ENCODE results near the gene CBR4.
"Not testable (repeated sequence)": the region's sequence is repeated elsewhere in the genome, so short reads cannot be mapped to it uniquely, and the experiment has no call there.

The CBR4 gene

GRCh38 chr4:168981942-168982341 is 28.1 kb downstream of the CBR4 start:
- Histone ChIP-seq H3K9ac (ENCODE audit: low read length) (no peak overlapping the region), H3K27ac (ENCODE audit: low read depth, low read length) (no peak overlapping the region), H3K4me3 (ENCODE audit: low read depth, low read length) (no peak overlapping the region), H3K27me3 (ENCODE audit: control insufficient read depth, insufficient read depth, low read length) (no peaks in the 10 kb centered on the region), H3K4me1 (ENCODE audit: control insufficient read depth, insufficient read depth, low read length) (peaks cover 8% of the 10 kb centered on the region; the same call in 1 of the 2 replicates), H3K36me3 (ENCODE audit: control insufficient read depth, insufficient read depth, low read length) (peaks cover 43% of the 10 kb centered on the region), H3K9me3 (ENCODE audit: control insufficient read depth, insufficient read depth, low read depth, low read length) (peaks cover 25% of the 10 kb centered on the region)

GRCh38 chr4:168981460-168981859 is 28.6 kb downstream of the CBR4 start:
- Histone ChIP-seq H3K9ac (ENCODE audit: low read length) (no peak overlapping the region), H3K27me3 (ENCODE audit: control insufficient read depth, insufficient read depth, low read length) (no peaks in the 10 kb centered on the region), H3K36me3 (ENCODE audit: control insufficient read depth, insufficient read depth, low read length) (peaks cover 44% of the 10 kb centered on the region), H3K4me3 (ENCODE audit: low read depth, low read length) (no peak overlapping the region), H3K27ac (ENCODE audit: low read depth, low read length) (no peak overlapping the region), H3K4me1 (ENCODE audit: control insufficient read depth, insufficient read depth, low read length) (peaks cover 8% of the 10 kb centered on the region; the same call in 1 of the 2 replicates), H3K9me3 (ENCODE audit: control insufficient read depth, insufficient read depth, low read depth, low read length) (peaks cover 25% of the 10 kb centered on the region)

- H3K9ac ChIP-seq (ENCODE audit: low read length): no peak overlapping the region
- H3K4me1 ChIP-seq (ENCODE audit: control insufficient read depth, insufficient read depth, low read length): peaks cover 8% of the 10 kb centered on the region; the same call in 1 of the 2 replicates
- H3K9me3 ChIP-seq (ENCODE audit: control insufficient read depth, insufficient read depth, low read depth, low read length): peaks cover 42% of the 10 kb centered on the region
- no peak overlapping the region for H3K4me3 ChIP-seq (ENCODE audit: low read depth, low read length)
- peaks cover 55% of the 10 kb centered on the region for H3K36me3 ChIP-seq (ENCODE audit: control insufficient read depth, insufficient read depth, low read length)
- no peak overlapping the region for H3K27ac ChIP-seq (ENCODE audit: low read depth, low read length)
- no peaks in the 10 kb centered on the region for H3K27me3 ChIP-seq (ENCODE audit: control insufficient read depth, insufficient read depth, low read length)
Observed at GRCh38 chr4:168979338-168979737, 30.7 kb downstream of the CBR4 start.

GRCh38 chr4:168978001-168978700 is 31.9 kb downstream of the CBR4 start:
- H3K27ac ChIP-seq (ENCODE audit: low read depth, low read length): no peak overlapping the region
- no peaks in the 10 kb centered on the region for H3K27me3 ChIP-seq (ENCODE audit: control insufficient read depth, insufficient read depth, low read length)
- H3K9ac ChIP-seq (ENCODE audit: low read length): no peak overlapping the region
- no peak overlapping the region for H3K4me3 ChIP-seq (ENCODE audit: low read depth, low read length)
- H3K36me3 ChIP-seq (ENCODE audit: control insufficient read depth, insufficient read depth, low read length): peaks cover 59% of the 10 kb centered on the region
- H3K4me1 ChIP-seq (ENCODE audit: control insufficient read depth, insufficient read depth, low read length): peaks cover 8% of the 10 kb centered on the region; the same call in 1 of the 2 replicates
- peaks cover 46% of the 10 kb centered on the region for H3K9me3 ChIP-seq (ENCODE audit: control insufficient read depth, insufficient read depth, low read depth, low read length)

- Histone ChIP-seq H3K27me3 (ENCODE audit: control insufficient read depth, insufficient read depth, low read length) (no peaks in the 10 kb centered on the region), H3K9me3 (ENCODE audit: control insufficient read depth, insufficient read depth, low read depth, low read length) (peaks cover 32% of the 10 kb centered on the region), H3K4me1 (ENCODE audit: control insufficient read depth, insufficient read depth, low read length) (no peaks in the 10 kb centered on the region), H3K27ac (ENCODE audit: low read depth, low read length) (no peak overlapping the region), H3K36me3 (ENCODE audit: control insufficient read depth, insufficient read depth, low read length) (peaks cover 36% of the 10 kb centered on the region), H3K4me3 (ENCODE audit: low read depth, low read length) (no peak overlapping the region), H3K9ac (ENCODE audit: low read length) (no peak overlapping the region)
Observed at GRCh38 chr4:168972596-168972995, 37.5 kb downstream of the CBR4 start.

GRCh38 chr4:168960716-168961115 is 49.3 kb downstream of the CBR4 start:
- H3K9ac ChIP-seq (ENCODE audit: low read length): no peak overlapping the region
- H3K9me3 ChIP-seq (ENCODE audit: control insufficient read depth, insufficient read depth, low read depth, low read length): no peaks in the 10 kb centered on the region
- H3K36me3 ChIP-seq (ENCODE audit: control insufficient read depth, insufficient read depth, low read length): no peaks in the 10 kb centered on the region
- H3K4me1 ChIP-seq (ENCODE audit: control insufficient read depth, insufficient read depth, low read length): no peaks in the 10 kb centered on the region
- H3K27me3 ChIP-seq (ENCODE audit: control insufficient read depth, insufficient read depth, low read length): no peaks in the 10 kb centered on the region
- H3K27ac ChIP-seq (ENCODE audit: low read depth, low read length): no peak overlapping the region
- H3K4me3 ChIP-seq (ENCODE audit: low read depth, low read length): no peak overlapping the region

GRCh38 chr4:168955674-168956073 is 54.4 kb downstream of the CBR4 start:
- Histone ChIP-seq H3K27me3 (ENCODE audit: control insufficient read depth, insufficient read depth, low read length) (no peaks in the 10 kb centered on the region), H3K36me3 (ENCODE audit: control insufficient read depth, insufficient read depth, low read length) (no peaks in the 10 kb centered on the region), H3K27ac (ENCODE audit: low read depth, low read length) (no peak overlapping the region), H3K9ac (ENCODE audit: low read length) (no peak overlapping the region), H3K4me1 (ENCODE audit: control insufficient read depth, insufficient read depth, low read length) (no peaks in the 10 kb centered on the region), H3K4me3 (ENCODE audit: low read depth, low read length) (no peak overlapping the region), H3K9me3 (ENCODE audit: control insufficient read depth, insufficient read depth, low read depth, low read length) (no peaks in the 10 kb centered on the region)

GRCh38 chr4:168952821-168953246 is 57.2 kb downstream of the CBR4 start:
- H3K27me3 ChIP-seq (ENCODE audit: control insufficient read depth, insufficient read depth, low read length); H3K36me3 ChIP-seq (ENCODE audit: control insufficient read depth, insufficient read depth, low read length); H3K9me3 ChIP-seq (ENCODE audit: control insufficient read depth, insufficient read depth, low read depth, low read length); H3K27ac ChIP-seq (ENCODE audit: low read depth, low read length); H3K4me1 ChIP-seq (ENCODE audit: control insufficient read depth, insufficient read depth, low read length); H3K4me3 ChIP-seq (ENCODE audit: low read depth, low read length); H3K9ac ChIP-seq (ENCODE audit: low read length): not testable (repeated sequence)

- Histone ChIP-seq H3K27ac (ENCODE audit: low read depth, low read length) (no peak overlapping the region), H3K4me3 (ENCODE audit: low read depth, low read length) (no peak overlapping the region), H3K9ac (ENCODE audit: low read length) (no peak overlapping the region), H3K9me3 (ENCODE audit: control insufficient read depth, insufficient read depth, low read depth, low read length) (no peaks in the 10 kb centered on the region; the same call in 1 of the 2 replicates), H3K27me3 (ENCODE audit: control insufficient read depth, insufficient read depth, low read length) (no peaks in the 10 kb centered on the region), H3K36me3 (ENCODE audit: control insufficient read depth, insufficient read depth, low read length) (no peaks in the 10 kb centered on the region), H3K4me1 (ENCODE audit: control insufficient read depth, insufficient read depth, low read length) (peaks cover 5% of the 10 kb centered on the region; the same call in 1 of the 2 replicates)
Observed at GRCh38 chr4:168945291-168945690, 64.8 kb downstream of the CBR4 start.

GRCh38 chr4:168942985-168943384 is 67.1 kb downstream of the CBR4 start:
- Histone ChIP-seq H3K36me3 (ENCODE audit: control insufficient read depth, insufficient read depth, low read length) (no peaks in the 10 kb centered on the region), H3K27me3 (ENCODE audit: control insufficient read depth, insufficient read depth, low read length) (no peaks in the 10 kb centered on the region), H3K27ac (ENCODE audit: low read depth, low read length) (no peak overlapping the region), H3K9me3 (ENCODE audit: control insufficient read depth, insufficient read depth, low read depth, low read length) (peaks cover 1% of the 10 kb centered on the region; the same call in 1 of the 2 replicates), H3K4me3 (ENCODE audit: low read depth, low read length) (no peak overlapping the region), H3K9ac (ENCODE audit: low read length) (no peak overlapping the region), H3K4me1 (ENCODE audit: control insufficient read depth, insufficient read depth, low read length) (peaks cover 5% of the 10 kb centered on the region; the same call in 1 of the 2 replicates)
